Panc1 (cell line): Measurements from ENCODE around the gene THAP8. TPM values are rescaled to one million over a fixed set of nuclear protein-coding genes. Genes with fewer than 3 reads are reported as not detected.
"Not testable (repeated sequence)": the region's sequence is repeated elsewhere in the genome, so short reads cannot be mapped to it uniquely, and the experiment has no call there.

Source experiments
- ATAC-seq: fragments of 200-7000 bp; cut with Tn5 transposase; 2 replicates; pipeline ENCODE4 v1.9.1; 2020; ENCODE audit warnings: mild to moderate bottlenecking, moderate library complexity
- BruUV-seq: library from RNA; stranded (reverse); fragments of 400-500 nt; replicated peaks from 2 replicates; lab custom pipeline; 2021; lab: Mats Ljungman, UMichigan
- CTCF ChIA-PET: fragments of 300-600 bp; sonication (Branson Sonifier 250); formaldehyde crosslinking; loops from one replicate; lab custom pipeline; 2022; ENCODE audit warnings: antibody characterized with exemption; lab: Charles Lee
- POLR2A ChIA-PET: fragments of 300-600 bp; sonication (Branson Sonifier 250); formaldehyde crosslinking; loops from one replicate; lab custom pipeline; 2022; ENCODE audit warnings: antibody characterized with exemption; lab: Charles Lee
- DNase-seq: peaks from one replicate; pipeline ENCODE4 v3.0.0-alpha.2; 2010; ENCODE audit warnings: low read depth, low spot score
- H3K27ac ChIP-seq: 2 replicates; pipeline ENCODE4 v1.5.1; 2011; ENCODE audit warnings: mild to moderate bottlenecking, low read length, inconsistent platforms
- H3K27me3 ChIP-seq: fragments of 200-500 bp; sonication (Bioruptor generic); 2 replicates; pipeline ENCODE4 v1.6.0; 2014; ENCODE audit warnings: low read length, inconsistent platforms; ENCODE audit not compliant: control insufficient read depth, insufficient read depth
- H3K36me3 ChIP-seq: fragments of 200-500 bp; sonication (Bioruptor generic); 2 replicates; pipeline ENCODE4 v1.5.1; 2014; ENCODE audit warnings: inconsistent platforms, mild to moderate bottlenecking, low read length, moderate library complexity; ENCODE audit not compliant: control insufficient read depth, insufficient read depth
- H3K4me1 ChIP-seq: 2 replicates; pipeline ENCODE4 v1.5.1; 2011; ENCODE audit warnings: inconsistent platforms, mild to moderate bottlenecking, low read length, moderate library complexity; ENCODE audit not compliant: control insufficient read depth, insufficient read depth
- H3K4me3 ChIP-seq, 2 experiments: 2 replicates each; pipeline ENCODE4 v1.5.1; 2011 to 2012; ENCODE audit warnings: low read depth in 2 of 2, low read length in 2 of 2, mild to moderate bottlenecking in 2 of 2, inconsistent platforms in 1 of 2, moderate library complexity in 1 of 2
- H3K9me3 ChIP-seq: fragments of 200-500 bp; sonication (Bioruptor generic); 2 replicates; pipeline ENCODE4 v1.5.1; 2014; ENCODE audit warnings: low read depth, mild to moderate bottlenecking, inconsistent platforms, low read length, moderate library complexity; ENCODE audit not compliant: control insufficient read depth, insufficient read depth
- POLR2AphosphoS5 ChIP-seq: IDR thresholded peaks from 2 replicates; pipeline ENCODE4 v1.6.1; 2012; ENCODE audit warnings: mild to moderate bottlenecking, low read depth, low read length, moderate library complexity
- SIN3A ChIP-seq: IDR thresholded peaks from 2 replicates; pipeline ENCODE4 v1.6.1; 2012; ENCODE audit warnings: low read depth, mild to moderate bottlenecking, low read length, moderate library complexity, borderline replicate concordance; ENCODE audit not compliant: insufficient read depth
- TCF7L2 ChIP-seq: IDR thresholded peaks from 2 replicates; pipeline ENCODE4 v1.6.1; 2011; ENCODE audit warnings: mild to moderate bottlenecking, low read depth, low read length, inconsistent platforms
- in situ Hi-C: cut with HindIII; loops from 2 replicates; pipeline ENCODE4 v1.10.0; 2016; ENCODE audit warnings: low sequenced_read_pairs, low pct_unique_long_range_greater_than_20kb
- intact Hi-C: fragments of 100-400 bp; cut with micrococcal nuclease; formaldehyde crosslinking; loops from one replicate; pipeline ENCODE4 v1.10.0; 2022; ENCODE audit not compliant: unreplicated experiment
- total RNA-seq: library from RNA; stranded (reverse); gene quantifications from one replicate; pipeline ENCODE4 v1.2.1, GENCODE V29; 2021; ENCODE audit not compliant: unreplicated experiment
- TF ChIP-seq, protein P1 (sequence below), 2 experiments: IDR thresholded peaks; 2 replicates each; pipeline ENCODE4 v1.6.1; 2011 to 2012; ENCODE audit warnings: low read depth in 2 of 2, control low read depth in 1 of 2, low read length in 1 of 2, mild to moderate bottlenecking in 1 of 2, moderate library complexity in 1 of 2; ENCODE audit not compliant: insufficient read depth in 1 of 2
- TF ChIP-seq, protein P2 (sequence below): fragments of 450-650 bp; IDR thresholded peaks from 2 replicates; pipeline ENCODE4 v1.5.1; 2017; ENCODE audit warnings: mild to moderate bottlenecking

Gene THAP8
- total RNA-seq, 1 experiment from 2014 or later: 9.6 TPM

DNA sequence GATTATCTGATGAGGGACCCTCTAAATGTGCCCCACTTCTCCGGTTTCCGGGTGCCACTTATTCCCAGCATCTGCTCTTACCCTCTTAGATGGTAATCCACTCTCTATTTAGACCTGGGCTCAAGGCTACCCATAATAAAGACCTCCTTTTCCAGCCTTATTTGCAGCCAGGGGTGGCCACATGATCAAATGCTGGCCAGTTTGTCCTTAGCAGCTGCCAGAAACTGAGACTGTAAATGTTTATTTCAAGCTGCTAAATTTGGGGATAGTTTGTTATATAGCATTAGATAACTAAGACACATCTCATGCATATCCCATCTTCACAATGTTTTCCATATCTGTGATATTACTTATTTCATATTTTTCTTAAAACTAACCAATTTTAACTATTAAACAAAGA is 10.1 kb downstream of the THAP8 start:
- H3K36me3 ChIP-seq: no peaks in the 10 kb centered on the region
- H3K9me3 ChIP-seq: no peaks in the 10 kb centered on the region
- H3K4me3 ChIP-seq: no peak overlapping the region
- intact Hi-C loops: no loop called here
- in situ Hi-C loops: no loop called here
- DNase-seq (no peak), ATAC-seq (no peak)
- TF ChIP-seq, protein P1, sequence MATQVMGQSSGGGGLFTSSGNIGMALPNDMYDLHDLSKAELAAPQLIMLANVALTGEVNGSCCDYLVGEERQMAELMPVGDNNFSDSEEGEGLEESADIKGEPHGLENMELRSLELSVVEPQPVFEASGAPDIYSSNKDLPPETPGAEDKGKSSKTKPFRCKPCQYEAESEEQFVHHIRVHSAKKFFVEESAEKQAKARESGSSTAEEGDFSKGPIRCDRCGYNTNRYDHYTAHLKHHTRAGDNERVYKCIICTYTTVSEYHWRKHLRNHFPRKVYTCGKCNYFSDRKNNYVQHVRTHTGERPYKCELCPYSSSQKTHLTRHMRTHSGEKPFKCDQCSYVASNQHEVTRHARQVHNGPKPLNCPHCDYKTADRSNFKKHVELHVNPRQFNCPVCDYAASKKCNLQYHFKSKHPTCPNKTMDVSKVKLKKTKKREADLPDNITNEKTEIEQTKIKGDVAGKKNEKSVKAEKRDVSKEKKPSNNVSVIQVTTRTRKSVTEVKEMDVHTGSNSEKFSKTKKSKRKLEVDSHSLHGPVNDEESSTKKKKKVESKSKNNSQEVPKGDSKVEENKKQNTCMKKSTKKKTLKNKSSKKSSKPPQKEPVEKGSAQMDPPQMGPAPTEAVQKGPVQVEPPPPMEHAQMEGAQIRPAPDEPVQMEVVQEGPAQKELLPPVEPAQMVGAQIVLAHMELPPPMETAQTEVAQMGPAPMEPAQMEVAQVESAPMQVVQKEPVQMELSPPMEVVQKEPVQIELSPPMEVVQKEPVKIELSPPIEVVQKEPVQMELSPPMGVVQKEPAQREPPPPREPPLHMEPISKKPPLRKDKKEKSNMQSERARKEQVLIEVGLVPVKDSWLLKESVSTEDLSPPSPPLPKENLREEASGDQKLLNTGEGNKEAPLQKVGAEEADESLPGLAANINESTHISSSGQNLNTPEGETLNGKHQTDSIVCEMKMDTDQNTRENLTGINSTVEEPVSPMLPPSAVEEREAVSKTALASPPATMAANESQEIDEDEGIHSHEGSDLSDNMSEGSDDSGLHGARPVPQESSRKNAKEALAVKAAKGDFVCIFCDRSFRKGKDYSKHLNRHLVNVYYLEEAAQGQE (IDR thresholded peaks at IDR 0.05; ENCODE audit: insufficient read depth in 1 of 2, low read depth in 2 of 2, low read length in 1 of 2): no peak
- TF ChIP-seq, protein P2, sequence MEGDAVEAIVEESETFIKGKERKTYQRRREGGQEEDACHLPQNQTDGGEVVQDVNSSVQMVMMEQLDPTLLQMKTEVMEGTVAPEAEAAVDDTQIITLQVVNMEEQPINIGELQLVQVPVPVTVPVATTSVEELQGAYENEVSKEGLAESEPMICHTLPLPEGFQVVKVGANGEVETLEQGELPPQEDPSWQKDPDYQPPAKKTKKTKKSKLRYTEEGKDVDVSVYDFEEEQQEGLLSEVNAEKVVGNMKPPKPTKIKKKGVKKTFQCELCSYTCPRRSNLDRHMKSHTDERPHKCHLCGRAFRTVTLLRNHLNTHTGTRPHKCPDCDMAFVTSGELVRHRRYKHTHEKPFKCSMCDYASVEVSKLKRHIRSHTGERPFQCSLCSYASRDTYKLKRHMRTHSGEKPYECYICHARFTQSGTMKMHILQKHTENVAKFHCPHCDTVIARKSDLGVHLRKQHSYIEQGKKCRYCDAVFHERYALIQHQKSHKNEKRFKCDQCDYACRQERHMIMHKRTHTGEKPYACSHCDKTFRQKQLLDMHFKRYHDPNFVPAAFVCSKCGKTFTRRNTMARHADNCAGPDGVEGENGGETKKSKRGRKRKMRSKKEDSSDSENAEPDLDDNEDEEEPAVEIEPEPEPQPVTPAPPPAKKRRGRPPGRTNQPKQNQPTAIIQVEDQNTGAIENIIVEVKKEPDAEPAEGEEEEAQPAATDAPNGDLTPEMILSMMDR: no peak
- no peak for TF ChIP-seq SIN3A
- no peak for TF ChIP-seq POLR2AphosphoS5
- no peak for TF ChIP-seq TCF7L2
- ChIA-PET CTCF (no interaction called here), POLR2A (no interaction called here)
- no peaks in the 10 kb centered on the region for H3K27me3 ChIP-seq
- H3K4me1 ChIP-seq: no peaks in the 10 kb centered on the region
- no TSS peak for BruUV-seq
- H3K27ac ChIP-seq: no peak overlapping the region

DNA sequence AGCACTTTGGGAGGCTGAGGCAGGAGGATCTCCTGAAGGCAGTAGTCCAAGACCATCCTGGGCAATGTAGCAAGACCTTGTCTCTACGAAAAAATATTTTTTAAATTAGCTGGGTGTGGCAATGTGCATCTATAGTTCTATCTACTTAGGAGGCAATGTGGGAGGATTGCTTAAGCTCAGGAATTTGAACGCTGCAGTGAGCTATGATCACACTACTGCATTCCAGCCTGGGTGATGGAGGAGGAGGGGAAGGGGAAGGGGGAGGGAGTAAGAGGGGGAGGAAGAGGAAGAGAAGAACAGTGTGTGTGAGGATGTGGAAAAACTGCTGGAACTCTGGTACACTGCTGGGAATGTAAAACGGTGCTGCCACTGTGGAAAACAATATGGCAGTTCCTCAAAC is 12.3 kb downstream of the THAP8 start:
- no peaks in the 10 kb centered on the region for H3K27me3 ChIP-seq
- no peaks in the 10 kb centered on the region for H3K36me3 ChIP-seq
- DNase-seq (no peak), ATAC-seq (0 out of 2 replicates have a peak, but pooled peaks have one; percentile 37)
- no TSS peak for BruUV-seq
- TF ChIP-seq POLR2AphosphoS5 (no peak), SIN3A (no peak), TCF7L2 (no peak)
- TF ChIP-seq, protein P1 (IDR thresholded peaks at IDR 0.05; ENCODE audit: insufficient read depth in 1 of 2, low read depth in 2 of 2, low read length in 1 of 2): no peak
- TF ChIP-seq, protein P2: no peak
- ChIA-PET POLR2A (no interaction called here), CTCF (interaction anchor here (0.5 to 0.6 kb wide), 3 partner anchors 14 to 506 kb away, joined by 3 to 7 read pairs (median 7); no protein-coding TSS in a partner anchor)
- no peaks in the 10 kb centered on the region for H3K9me3 ChIP-seq
- intact Hi-C loops (no loop called here), in situ Hi-C loops (no loop called here)
- no peak overlapping the region for H3K27ac ChIP-seq
- no peaks in the 10 kb centered on the region for H3K4me1 ChIP-seq
- H3K4me3 ChIP-seq: no peak overlapping the region

DNA sequence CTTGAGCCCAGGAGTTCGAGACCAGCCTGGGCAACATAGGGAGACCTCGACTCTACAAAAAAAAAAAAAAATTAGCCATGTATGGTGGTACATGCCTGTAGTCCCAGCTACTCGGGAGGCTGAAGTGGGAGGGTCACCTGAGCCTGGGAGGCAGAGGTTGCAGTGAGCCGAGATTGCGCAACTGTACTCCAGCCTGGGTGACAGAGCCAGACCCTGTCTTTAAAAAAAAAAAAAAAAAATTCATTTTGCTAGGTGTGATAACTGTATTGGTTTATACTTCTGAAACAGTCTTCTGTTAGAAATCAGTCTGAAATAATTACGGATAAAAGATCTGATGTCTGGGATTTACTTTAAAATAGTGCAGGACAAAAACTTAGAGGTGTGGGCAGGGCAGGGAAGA is 13.0 kb downstream of the THAP8 start:
- H3K9me3 ChIP-seq, intact Hi-C loops, H3K4me1 ChIP-seq, H3K27ac ChIP-seq, ATAC-seq, H3K4me3 ChIP-seq, H3K36me3 ChIP-seq, in situ Hi-C loops, DNase-seq, POLR2A ChIA-PET, H3K27me3 ChIP-seq, BruUV-seq: not testable (repeated sequence)
- CTCF ChIA-PET: interaction anchor here (0.6 kb wide), 2 partner anchors 13 to 14 kb away, joined by 5 to 7 read pairs; no protein-coding TSS in a partner anchor
